Cardiac fibroblast (primary cell): ENCODE data around the gene SALL1.

ENCODE experiments used
- DNase-seq, 2 donors: peaks; one replicate each; pipeline versions ENCODE4 v3.0.0 to v3.0.0-alpha.2; 2010; ENCODE audit warnings: low read depth in 2 of 2
- H3K4me3 ChIP-seq, 2 donors: replicated peaks in 1 of 2; 1 replicate in 1 of 2; 2 replicates in 1 of 2; pipeline ENCODE4 v1.5.1; 2011; ENCODE audit warnings: low read depth in 2 of 2, low read length in 2 of 2, mild to moderate bottlenecking in 2 of 2, moderate library complexity in 1 of 2
- CTCF ChIP-seq: IDR thresholded peaks from one replicate; pipeline ENCODE4 v1.5.1; 2011; ENCODE audit warnings: low read depth, mild to moderate bottlenecking, low read length, inconsistent platforms

Gene SALL1

GRCh38 chr16:51134269-51134812 is 16.7 kb downstream of the SALL1 start:
- DNase-seq: no peak
- no peak for TF ChIP-seq CTCF
- H3K4me3 ChIP-seq: peak overlapping the region in 1 of 2 donors; percentile 19

DNA sequence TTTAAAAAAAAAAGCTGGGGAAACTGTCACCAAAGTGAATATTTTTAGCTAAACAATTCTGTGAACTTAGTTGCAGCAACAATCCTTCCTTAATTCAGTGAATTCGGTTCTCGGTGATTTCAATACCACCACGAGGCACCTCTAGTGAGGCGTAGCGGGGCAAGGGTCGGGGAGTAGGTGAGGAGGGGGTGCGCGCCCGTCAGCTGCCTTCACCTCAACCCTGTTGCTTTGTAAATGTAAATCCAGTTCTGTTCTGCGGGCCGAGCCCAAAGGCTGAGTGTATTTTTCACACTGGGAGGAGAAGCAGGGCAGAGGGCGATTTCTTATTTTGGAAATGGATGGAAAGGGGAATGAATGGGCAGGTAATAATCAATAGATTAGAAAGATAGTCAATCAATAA is 17.4 kb downstream of the SALL1 start:
- DNase-seq: no peak
- no peak overlapping the region for H3K4me3 ChIP-seq
- no peak for TF ChIP-seq CTCF

GRCh38 chr16:51133183-51133582 is 17.9 kb downstream of the SALL1 start:
- no peak overlapping the region for H3K4me3 ChIP-seq
- no peak for DNase-seq
- no peak for TF ChIP-seq CTCF

DNA sequence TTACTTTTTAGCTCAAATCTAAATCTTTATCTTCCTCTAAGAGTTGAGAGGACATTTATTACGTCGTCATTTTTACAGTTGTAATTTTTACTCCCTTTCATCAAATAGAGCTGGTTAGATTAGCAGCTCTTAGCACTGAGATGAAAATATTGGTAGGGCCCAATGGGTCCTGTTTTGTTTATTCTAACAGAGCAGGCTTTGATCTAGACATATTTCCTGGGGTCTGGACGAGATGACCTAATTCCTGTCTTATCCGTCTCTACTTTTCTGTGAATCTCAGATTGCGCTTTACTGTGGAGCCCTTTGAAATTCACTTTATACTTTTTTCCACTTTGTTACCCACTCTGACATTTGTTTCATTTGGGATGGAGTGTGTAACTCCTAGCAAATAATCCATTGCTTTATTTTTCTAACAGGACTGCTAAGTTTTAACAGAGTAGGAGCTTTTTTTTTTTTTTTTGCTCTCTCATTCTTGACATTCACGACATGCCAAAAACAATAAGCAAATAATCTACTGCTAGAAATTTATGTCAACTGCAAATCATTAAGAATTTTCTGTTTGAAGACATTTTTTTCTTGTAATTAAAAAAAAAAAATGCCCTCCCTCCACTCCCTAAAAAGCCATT is 18.5 kb downstream of the SALL1 start:
- TF ChIP-seq CTCF: no peak
- no peak overlapping the region for H3K4me3 ChIP-seq
- DNase-seq: no peak

- H3K4me3 ChIP-seq: no peak overlapping the region
- no peak for DNase-seq
- TF ChIP-seq CTCF: no peak
Observed at GRCh38 chr16:51131619-51132018, 19.5 kb downstream of the SALL1 start.

- no peak overlapping the region for H3K4me3 ChIP-seq
- DNase-seq: no peak
- TF ChIP-seq CTCF: no peak
Observed at GRCh38 chr16:51129105-51129504, 22.0 kb downstream of the SALL1 start.

DNA sequence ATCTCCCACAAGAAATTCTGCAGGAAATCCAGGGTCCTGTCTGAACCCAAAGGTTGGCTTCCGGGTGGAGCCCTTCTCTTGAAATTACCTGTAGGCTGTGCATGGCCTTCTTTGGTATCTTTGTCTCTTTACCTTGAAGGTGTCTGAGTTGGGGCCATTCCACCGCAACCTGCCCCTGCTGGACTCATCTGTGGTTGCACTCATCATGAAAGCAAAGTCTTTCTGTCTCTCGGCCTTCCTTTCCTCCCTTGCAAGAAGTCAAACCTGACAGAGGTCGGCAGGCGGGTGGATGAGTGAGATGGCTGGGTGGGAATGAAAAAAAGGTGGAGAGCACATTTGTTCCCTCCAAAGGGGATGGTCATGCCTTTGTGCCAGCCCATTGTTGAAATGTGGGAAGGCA is 25.1 kb downstream of the SALL1 start:
- no peak for TF ChIP-seq CTCF
- H3K4me3 ChIP-seq: no peak overlapping the region
- no peak for DNase-seq
